ENCODE data around the gene UBE3D.

UBE3D gene

GRCh38 chr6:83065511-83066192 lies at the start of gene UBE3D:
TSS of gene UBE3D (minus strand) at chr6:83065841. CDS start at chr6:83065718, 123 bp downstream.
- DNase-seq: peak; percentile 64 to 84

- no peak for DNase-seq
Observed at GRCh38 chr6:83114164-83114563, 48.5 kb upstream of the UBE3D start.

- DNase-seq: no peak
Observed at GRCh38 chr6:83113258-83113657, 47.6 kb upstream of the UBE3D start.

- no peak for DNase-seq
Observed at GRCh38 chr6:83108378-83108777, 42.7 kb upstream of the UBE3D start.

- DNase-seq: no peak
Observed at GRCh38 chr6:83098589-83098988, 32.9 kb upstream of the UBE3D start.

- no peak for DNase-seq
Observed at GRCh38 chr6:83097675-83098074, 32.0 kb upstream of the UBE3D start.

GRCh38 chr6:83097204-83097603 lies 31.6 kb upstream of the UBE3D start:
- no peak for DNase-seq

GRCh38 chr6:83096791-83097190 lies 31.1 kb upstream of the UBE3D start:
- no peak for DNase-seq

- DNase-seq: no peak
Observed at GRCh38 chr6:83092756-83093399, 27.2 kb upstream of the UBE3D start.

- DNase-seq: no peak
Observed at GRCh38 chr6:83086751-83087150, 21.1 kb upstream of the UBE3D start.

GRCh38 chr6:83083476-83083875 lies 17.8 kb upstream of the UBE3D start:
- no peak for DNase-seq

GRCh38 chr6:83073615-83074014 lies 8.0 kb upstream of the UBE3D start:
- no peak for DNase-seq

- DNase-seq: no peak
Observed at GRCh38 chr6:83072726-83073125, 7.1 kb upstream of the UBE3D start.

GRCh38 chr6:83071707-83072106 lies 6.1 kb upstream of the UBE3D start:
- no peak for DNase-seq

GRCh38 chr6:83071023-83071422 lies 5.4 kb upstream of the UBE3D start:
- no peak for DNase-seq

- no peak for DNase-seq
Observed at GRCh38 chr6:83069633-83070032, 4.0 kb upstream of the UBE3D start.

- DNase-seq: no peak
Observed at GRCh38 chr6:83068616-83069015, 3.0 kb upstream of the UBE3D start.

GRCh38 chr6:83067448-83068439 lies 2.1 kb upstream of the UBE3D start, which contains the start of gene DOP1A:
TSS of gene DOP1A (plus strand) at chr6:83067671. CDS start at chr6:83096978, 29,307 bp downstream.
- peak; percentile 87 to 90 for DNase-seq

- DNase-seq: no peak
Observed at GRCh38 chr6:83062225-83062624, 3.4 kb downstream of the UBE3D start.

GRCh38 chr6:83061190-83061589 lies 4.5 kb downstream of the UBE3D start:
- no peak for DNase-seq

- DNase-seq: peak; percentile 9 to 51
Observed at GRCh38 chr6:83057705-83058321, 7.8 kb downstream of the UBE3D start.

- peak in 1 of 2 experiments; percentile 47 for DNase-seq
Observed at GRCh38 chr6:83055366-83055964, 10.2 kb downstream of the UBE3D start.
